GM04503 (cell line): ENCODE measurements around the gene GREB1.

Source experiments
- DNase-seq: peaks from one replicate; pipeline ENCODE4 v3.0.0-alpha.2; 2012; ENCODE audit warnings: low read depth

GREB1 gene

GRCh38 chr2:11683966-11684365 is 150.1 kb downstream of the GREB1 start:
- no peak for DNase-seq

DNA sequence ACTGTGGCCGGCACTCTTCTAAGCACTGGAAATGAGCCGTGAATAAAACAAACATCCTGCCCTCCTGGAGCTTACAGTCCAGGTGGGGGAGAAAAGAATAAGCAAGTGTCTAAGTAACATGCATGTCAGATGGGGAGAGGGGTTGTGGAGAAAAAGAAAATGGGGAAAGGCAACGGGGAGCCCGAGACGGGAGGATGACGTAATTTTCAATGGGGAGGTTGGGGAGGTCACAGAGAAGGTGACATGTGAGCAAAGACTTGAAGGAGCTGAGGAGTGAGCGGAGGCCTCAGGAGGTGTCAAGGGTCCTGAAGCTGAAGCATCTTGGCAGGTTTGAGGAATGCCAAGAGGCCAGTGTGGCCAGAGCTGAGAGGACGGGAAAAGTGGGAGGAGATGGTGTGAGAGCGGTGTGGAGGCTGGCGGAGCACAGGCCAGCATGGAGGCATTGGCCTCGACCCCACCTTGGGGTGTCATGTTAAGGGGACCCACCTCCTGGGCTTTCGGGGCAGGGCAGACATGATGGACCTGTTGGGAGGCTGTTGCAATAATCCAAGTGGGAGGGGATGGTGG is 151.1 kb downstream of the GREB1 start:
- DNase-seq = no peak

- no peak for DNase-seq
Measured at GRCh38 chr2:11685906-11686470, 152.1 kb downstream of the GREB1 start.

- DNase-seq = no peak
Measured at GRCh38 chr2:11687736-11688135, 153.9 kb downstream of the GREB1 start.

DNA sequence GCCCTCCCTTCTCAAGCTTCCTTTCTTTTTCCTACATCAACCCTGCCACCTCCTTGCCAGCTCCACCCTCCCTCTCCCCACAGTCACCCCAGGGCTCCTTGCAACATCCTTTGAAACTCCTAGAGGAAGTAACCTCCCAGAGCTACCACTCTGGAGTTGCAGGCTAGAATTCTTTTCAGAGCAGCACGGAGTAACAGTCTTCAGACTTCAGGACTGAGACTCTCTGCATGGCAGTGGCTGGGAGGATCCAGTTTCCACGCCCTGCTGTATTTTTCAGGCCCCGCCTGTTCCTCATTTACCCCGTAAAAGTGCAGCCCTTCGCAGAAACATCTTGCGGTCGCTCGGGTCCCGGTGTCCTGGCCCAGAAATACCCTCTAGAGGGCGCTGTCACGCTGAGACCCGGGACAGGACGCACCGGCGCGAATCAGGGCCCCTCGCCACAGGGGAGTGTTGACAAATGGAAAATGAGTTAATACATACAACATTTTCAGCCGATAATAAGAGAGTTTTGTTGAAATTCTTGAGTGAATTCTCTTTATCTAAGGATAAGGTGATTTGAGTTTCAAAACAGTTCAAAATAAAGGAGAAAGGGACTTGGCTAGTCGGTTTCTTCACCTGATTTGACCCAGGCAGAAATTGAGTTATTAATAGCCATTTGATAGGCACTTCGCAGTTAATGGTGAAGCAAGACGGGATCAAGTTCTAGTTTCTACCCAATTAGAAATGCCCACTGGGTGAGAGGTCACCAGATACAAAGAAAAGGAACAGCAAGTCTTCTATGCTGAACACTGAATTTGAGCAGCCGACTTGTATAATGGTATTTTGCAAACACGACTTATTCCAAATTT is 154.6 kb downstream of the GREB1 start:
- no peak for DNase-seq

- no peak for DNase-seq
Measured at GRCh38 chr2:11691076-11691660, 157.3 kb downstream of the GREB1 start.
